Right lobe of liver (tissue), 6 donors: ENCODE data around the gene MDFI. TPM values are rescaled to one million over a fixed set of nuclear protein-coding genes. Genes with fewer than 3 reads are reported as not detected.

Experiments used
- ATAC-seq, 4 donors: fragments of 200-7000 bp; cut with Tn5 transposase; one replicate each; pipeline ENCODE4 v1.9.1; 2020; ENCODE audit warnings: mild to moderate bottlenecking in 4 of 4, moderate library complexity in 4 of 4
- DNase-seq, 3 donors: peaks; one replicate each; pipeline ENCODE4 v3.0.0-alpha.2; 2020
- H3K27ac ChIP-seq, 3 donors: fragments of 200-600 bp; one replicate each; pipeline ENCODE4 v1.8.0; 2022
- H3K27me3 ChIP-seq, 2 donors: fragments of 200-600 bp; one replicate each; pipeline ENCODE4 v1.8.0; 2022
- H3K36me3 ChIP-seq, 4 donors: fragments of 200-600 bp; sonication (generic) in 1 of 4; one replicate each; pipeline versions ENCODE4 v1.5.1 to v1.8.0; 2017 to 2022; ENCODE audit warnings: control low read depth in 1 of 4
- H3K4me1 ChIP-seq, 4 donors: fragments of 200-600 bp; sonication (generic) in 1 of 4; one replicate each; pipeline versions ENCODE4 v1.5.1 to v1.8.0; 2017 to 2022; ENCODE audit warnings: control low read depth in 1 of 4
- H3K4me3 ChIP-seq, 3 donors: fragments of 200-600 bp; one replicate each; pipeline ENCODE4 v1.8.0; 2022
- H3K9me3 ChIP-seq, 4 donors: fragments of 200-600 bp; sonication (generic) in 1 of 4; one replicate each; pipeline versions ENCODE4 v1.5.1 to v1.8.0; 2017 to 2022; ENCODE audit warnings: control low read depth in 1 of 4
- CTCF ChIP-seq, 4 donors: fragments of 200-600 bp in 3 of 4; fragments of 450-650 bp in 1 of 4; IDR thresholded peaks; one replicate each; pipeline versions ENCODE4 v1.5.1 to v1.8.0; 2016 to 2022; ENCODE audit warnings: antibody characterized with exemption in 4 of 4, mild to moderate bottlenecking in 2 of 4
- POLR2A ChIP-seq: fragments of 450-650 bp; IDR thresholded peaks from one replicate; pipeline ENCODE4 v1.6.1; 2017; ENCODE audit warnings: antibody characterized with exemption, mild to moderate bottlenecking
- WGBS: methylation state at CpG from one replicate; pipeline ENCODE4 v1.1.6; 2018; ENCODE audit warnings: low coverage, low lambda C conversion rate; ENCODE audit not compliant: insufficient coverage; ENCODE audit errors: missing lambda C conversion rate; 5-methylcytosine and 5-hydroxymethylcytosine counted together
- intact Hi-C, 2 donors: fragments of 100-400 bp; cut with DNase I; formaldehyde crosslinking; loops; one replicate each; pipeline versions ENCODE4 v1.11.2 to v1.14.1; 2022
- total RNA-seq, 6 experiments: library from RNA; depleted of rRNA in 2 of 6; stranded (reverse); fragments of >200 nt in 2 of 6; fragmentation: NEBNext Ultra II Directional in 3 of 6; extraction: Animal tissue kit (Norgen Biotek cat#: 25700) in 3 of 6; gene quantifications; one replicate each; pipeline versions ENCODE4 v1.1.0 to v1.2.4, GENCODE V29; 2016 to 2023
- donor health status: DM: no; HTN: yes; CAD: no.
- donor health status: DM: no; HTN: no; CAD: no.
- donor health status: DM: no; HTN: no; CAD: no.
- donor health status: DM: no; HTN: yes; CAD: no.
- donor health status: DM: no; HTN: yes; CAD: no.

The MDFI gene
- total RNA-seq, 6 experiments from 2014 or later, result 0.29 to 2.4 (median 1.1) TPM; not detected in 3

- Histone ChIP-seq H3K36me3 (no peaks in the 10 kb centered on the region), H3K27ac (no peak overlapping the region), H3K9me3 (no peaks in the 10 kb centered on the region), H3K4me1 (no peaks in the 10 kb centered on the region), H3K27me3 (no peaks in the 10 kb centered on the region), H3K4me3 (no peak overlapping the region)
- no peak for TF ChIP-seq POLR2A
- no peak for TF ChIP-seq CTCF (IDR thresholded peaks at IDR 0.05)
- intact Hi-C loops, result no loop called here
- DNase-seq (peak in 1 of 3 donors; percentile 0), ATAC-seq (no peak)
- 72% methylated on average over 8 of the region's 12 CpGs for WGBS
Measured at GRCh38 chr6:41645007-41645618, 6.8 kb downstream of the MDFI start.

GRCh38 chr6:41646026-41646795 is 7.9 kb downstream of the MDFI start:
- Histone ChIP-seq H3K4me1 (no peaks in the 10 kb centered on the region), H3K4me3 (no peak overlapping the region), H3K36me3 (no peaks in the 10 kb centered on the region), H3K9me3 (no peaks in the 10 kb centered on the region), H3K27me3 (no peaks in the 10 kb centered on the region), H3K27ac (no peak overlapping the region)
- no peak for ATAC-seq
- WGBS, result 64% methylated on average over 5 of the region's 14 CpGs
- intact Hi-C loops, result no loop called here
- DNase-seq, result no peak
- TF ChIP-seq POLR2A, result no peak

- ATAC-seq, result no peak
- intact Hi-C loops, result no loop called here
- WGBS, result 40% methylated on average over 1 of the region's 9 CpGs
- Histone ChIP-seq H3K27me3 (no peaks in the 10 kb centered on the region), H3K27ac (no peak overlapping the region), H3K4me1 (no peaks in the 10 kb centered on the region), H3K36me3 (no peaks in the 10 kb centered on the region), H3K9me3 (no peaks in the 10 kb centered on the region), H3K4me3 (no peak overlapping the region)
- DNase-seq, result no peak
- no peak for TF ChIP-seq CTCF (IDR thresholded peaks at IDR 0.05)
Measured at GRCh38 chr6:41647061-41647511, 8.8 kb downstream of the MDFI start.

- H3K4me1 ChIP-seq, result no peaks in the 10 kb centered on the region
- TF ChIP-seq POLR2A, result no peak
- TF ChIP-seq CTCF (IDR thresholded peaks at IDR 0.05), result no peak
- ATAC-seq (no peak), DNase-seq (peak in 1 of 3 donors; percentile 15)
- H3K36me3 ChIP-seq, result no peaks in the 10 kb centered on the region
- WGBS, result 70% methylated on average over 6 of the region's 7 CpGs
- H3K9me3 ChIP-seq, result no peaks in the 10 kb centered on the region
- H3K4me3 ChIP-seq, result no peak overlapping the region
- no peak overlapping the region for H3K27ac ChIP-seq
- intact Hi-C loops, result no loop called here
- H3K27me3 ChIP-seq, result no peaks in the 10 kb centered on the region
Measured at GRCh38 chr6:41648070-41648585, 9.9 kb downstream of the MDFI start.

GRCh38 chr6:41648921-41649320 is 10.7 kb downstream of the MDFI start:
- no peaks in the 10 kb centered on the region for H3K4me1 ChIP-seq
- no peak overlapping the region for H3K4me3 ChIP-seq
- H3K27me3 ChIP-seq, result no peaks in the 10 kb centered on the region
- no peaks in the 10 kb centered on the region for H3K9me3 ChIP-seq
- no peak for ATAC-seq
- TF ChIP-seq CTCF (IDR thresholded peaks at IDR 0.05) (no peak), POLR2A (no peak)
- WGBS, result 17% methylated on average over 1 of the region's 5 CpGs
- H3K36me3 ChIP-seq, result no peaks in the 10 kb centered on the region
- peak in 1 of 3 donors; percentile 21 for DNase-seq
- no peak overlapping the region for H3K27ac ChIP-seq
- intact Hi-C loops, result no loop called here
